ENCODE measurements around the gene TANGO2. TPM values are rescaled to one million over a fixed set of nuclear protein-coding genes. Genes with fewer than 3 reads are reported as not detected.

TANGO2 gene
- 59.6 and 80.3 TPM in 2 replicates for total RNA-seq

GRCh38 chr22:20020533-20021195, at the start of gene TANGO2:
TANGO2 (plus strand) TSS chr22:20021110; CDS start chr22:20036799, 15,689 bp downstream.

GRCh38 chr22:20016734-20017621, 3.9 kb upstream of the TANGO2 start, which contains the start of gene ARVCF:
ARVCF (minus strand) TSS chr22:20016823; CDS start chr22:19990794, 26,029 bp downstream.

GRCh38 chr22:20079745-20080444, 59.0 kb downstream of the TANGO2 start, which contains the start of gene DGCR8:
DGCR8 (plus strand) TSS chr22:20080241; CDS start chr22:20085964, 5,723 bp downstream.

GRCh38 chr22:20115691-20116375, 94.9 kb downstream of the TANGO2 start, which contains the start of gene RANBP1:
RANBP1 (plus strand) TSS chr22:20116104; CDS start chr22:20116185, 81 bp downstream.

Other genes starting within 250 kb of the TANGO2 start
- gene GNB1L, start 166.2 kb upstream of the TANGO2 start, total RNA-seq = 7.9 TPM in 2 replicates
- 13.3 and 16.4 TPM in 2 replicates for gene RTL10, start 166.2 kb upstream of the TANGO2 start, total RNA-seq
- 359 and 409 TPM in 2 replicates for gene COMT, start 79.3 kb upstream of the TANGO2 start, total RNA-seq
- gene TXNRD2, start 79.3 kb upstream of the TANGO2 start, total RNA-seq = 19.2 and 19.3 TPM in 2 replicates
- 8.5 and 30.1 TPM in 2 replicates for gene ARVCF, start 4.3 kb upstream of the TANGO2 start, total RNA-seq
- 27.7 and 38.1 TPM in 2 replicates for gene DGCR8, start 59.1 kb downstream of the TANGO2 start, total RNA-seq
- gene RANBP1, start 95.0 kb downstream of the TANGO2 start, total RNA-seq = 76.2 and 79.3 TPM in 2 replicates
- gene TRMT2A, start 96.1 kb downstream of the TANGO2 start, total RNA-seq = 44.6 and 63.3 TPM in 2 replicates
- gene ZDHHC8, start 110.7 kb downstream of the TANGO2 start, total RNA-seq = 17.7 and 46.3 TPM in 2 replicates
- gene CCDC188, start 129.9 kb downstream of the TANGO2 start, total RNA-seq = 1.2 and 2.7 TPM in 2 replicates
- gene RTN4R, start 247.2 kb downstream of the TANGO2 start, total RNA-seq = 0.52 and 0.76 TPM in 2 replicates

All from smooth muscle cell of the pulmonary artery (primary cell).